Peyer's patch (tissue), 4 donors: ENCODE measurements around the gene TIGD3.

ENCODE experiments used
- POLR2A ChIP-seq, 2 donors: fragments of 450-650 bp; IDR thresholded peaks; one replicate each; pipeline ENCODE4 v1.5.1; 2017; ENCODE audit warnings: antibody characterized with exemption in 2 of 2, mild to moderate bottlenecking in 2 of 2, moderate library complexity in 2 of 2
- TF ChIP-seq, protein P1 (sequence below), 6 experiments: fragments of 450-650 bp in 4 of 6; fragments of 200-600 bp in 2 of 6; sonication (generic) in 1 of 6; IDR thresholded peaks; one replicate each; pipeline ENCODE4 v1.5.1; 2017 to 2019; ENCODE audit warnings: antibody characterized with exemption in 6 of 6, mild to moderate bottlenecking in 3 of 6, moderate library complexity in 1 of 6

DNA sequence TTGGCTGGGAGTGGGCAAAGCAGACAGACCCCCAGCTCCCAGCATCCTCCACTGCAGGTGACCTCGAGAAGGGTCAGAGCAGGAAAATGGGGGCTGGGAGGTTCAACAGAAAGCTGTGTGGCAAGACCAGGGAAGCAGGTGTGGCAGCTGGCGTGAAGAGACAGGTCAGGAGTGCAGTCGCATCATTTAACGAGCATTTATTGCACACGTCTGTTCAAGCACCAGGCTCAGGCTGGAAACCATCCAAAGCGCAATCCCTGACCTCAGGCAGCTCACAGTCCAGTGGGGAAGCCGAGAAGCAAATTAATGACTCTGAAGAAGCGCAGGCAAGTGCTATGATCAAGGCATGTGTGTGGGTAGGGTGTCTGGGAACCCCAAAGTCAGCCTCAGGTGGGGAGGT, 20.5 kb downstream of the TIGD3 start:
- TF ChIP-seq, protein P1, sequence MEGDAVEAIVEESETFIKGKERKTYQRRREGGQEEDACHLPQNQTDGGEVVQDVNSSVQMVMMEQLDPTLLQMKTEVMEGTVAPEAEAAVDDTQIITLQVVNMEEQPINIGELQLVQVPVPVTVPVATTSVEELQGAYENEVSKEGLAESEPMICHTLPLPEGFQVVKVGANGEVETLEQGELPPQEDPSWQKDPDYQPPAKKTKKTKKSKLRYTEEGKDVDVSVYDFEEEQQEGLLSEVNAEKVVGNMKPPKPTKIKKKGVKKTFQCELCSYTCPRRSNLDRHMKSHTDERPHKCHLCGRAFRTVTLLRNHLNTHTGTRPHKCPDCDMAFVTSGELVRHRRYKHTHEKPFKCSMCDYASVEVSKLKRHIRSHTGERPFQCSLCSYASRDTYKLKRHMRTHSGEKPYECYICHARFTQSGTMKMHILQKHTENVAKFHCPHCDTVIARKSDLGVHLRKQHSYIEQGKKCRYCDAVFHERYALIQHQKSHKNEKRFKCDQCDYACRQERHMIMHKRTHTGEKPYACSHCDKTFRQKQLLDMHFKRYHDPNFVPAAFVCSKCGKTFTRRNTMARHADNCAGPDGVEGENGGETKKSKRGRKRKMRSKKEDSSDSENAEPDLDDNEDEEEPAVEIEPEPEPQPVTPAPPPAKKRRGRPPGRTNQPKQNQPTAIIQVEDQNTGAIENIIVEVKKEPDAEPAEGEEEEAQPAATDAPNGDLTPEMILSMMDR (IDR thresholded peaks at IDR 0.05), result no peak
- TF ChIP-seq POLR2A (IDR thresholded peaks at IDR 0.05), result no peak
